H4 (cell line): ENCODE data around the gene VEZF1. TPM values are rescaled to one million over a fixed set of nuclear protein-coding genes. Genes with fewer than 3 reads are reported as not detected.

Experiments
- DNase-seq: peaks from one replicate; pipeline ENCODE4 v3.0.0-alpha.2; 2015; ENCODE audit warnings: low spot score
- total RNA-seq: library from RNA; depleted of rRNA; stranded (reverse); fragments of >200 nt; shearing (Covaris generic); gene quantifications from 2 replicates; pipeline ENCODE4 v1.2.3, GENCODE V29; 2014

VEZF1 gene
- total RNA-seq, 1 experiment from 2014 or later = 60.6 TPM

DNA sequence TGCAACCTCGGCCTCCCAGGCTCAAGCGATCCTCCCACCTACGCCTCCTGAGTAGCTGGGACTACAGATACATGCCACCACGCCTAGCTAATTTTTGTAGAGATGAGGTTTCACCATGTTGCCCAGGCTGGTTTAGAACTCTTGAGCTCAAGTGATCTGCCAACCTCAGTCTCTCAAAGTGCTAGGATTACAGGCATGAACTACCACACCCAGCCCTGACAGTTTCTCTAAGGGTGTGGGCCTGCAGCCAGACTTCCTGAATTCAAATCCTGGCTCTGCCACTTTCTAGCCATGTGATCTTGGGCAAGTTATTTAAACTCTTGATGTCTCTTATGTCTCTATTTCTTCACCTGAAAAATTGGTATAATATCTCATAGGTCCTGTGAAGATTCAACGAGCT, 38.4 kb downstream of the VEZF1 start:
- no peak for DNase-seq

DNA sequence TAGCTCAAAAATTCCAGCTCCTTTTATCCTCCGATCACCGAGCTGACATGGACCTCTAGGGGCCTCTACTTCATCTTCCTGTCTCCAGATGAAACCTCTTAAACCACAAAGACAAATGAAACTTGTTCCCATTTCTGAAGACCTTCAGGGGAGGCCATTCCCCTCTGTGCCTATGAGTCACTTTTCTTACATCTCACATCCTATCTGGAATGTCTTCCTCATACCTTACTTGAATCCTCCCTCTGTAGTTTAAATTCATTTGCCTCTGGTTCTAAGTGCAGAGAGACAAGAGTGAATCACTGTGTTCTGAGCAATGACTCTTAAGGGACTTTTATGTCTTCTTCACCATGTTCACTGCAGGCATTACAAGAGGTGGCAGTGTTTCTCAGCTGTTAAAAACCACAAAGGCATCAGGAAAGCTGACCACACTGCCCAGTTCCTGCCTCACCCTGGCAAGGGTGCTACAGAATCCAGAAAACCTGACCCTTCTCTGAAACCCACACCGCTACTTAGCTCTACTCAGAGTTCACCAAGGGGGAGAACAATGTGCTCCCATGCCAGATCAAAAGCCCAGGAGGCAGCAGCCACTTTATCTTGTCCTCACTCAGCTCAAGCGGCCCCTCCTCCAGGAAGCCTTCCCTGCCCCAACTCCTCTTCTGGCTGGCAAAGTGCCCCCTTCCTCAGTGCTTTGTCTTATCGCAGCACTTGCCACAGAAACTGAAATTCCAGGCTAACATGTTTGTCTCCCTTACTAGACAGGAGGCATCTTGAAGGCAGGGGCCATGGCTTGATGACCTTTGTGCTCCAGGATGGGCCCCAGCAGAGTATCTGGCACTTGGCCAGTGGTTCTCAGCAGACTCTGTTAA, 39.3 kb downstream of the VEZF1 start:
- DNase-seq = peak; percentile 96

DNA sequence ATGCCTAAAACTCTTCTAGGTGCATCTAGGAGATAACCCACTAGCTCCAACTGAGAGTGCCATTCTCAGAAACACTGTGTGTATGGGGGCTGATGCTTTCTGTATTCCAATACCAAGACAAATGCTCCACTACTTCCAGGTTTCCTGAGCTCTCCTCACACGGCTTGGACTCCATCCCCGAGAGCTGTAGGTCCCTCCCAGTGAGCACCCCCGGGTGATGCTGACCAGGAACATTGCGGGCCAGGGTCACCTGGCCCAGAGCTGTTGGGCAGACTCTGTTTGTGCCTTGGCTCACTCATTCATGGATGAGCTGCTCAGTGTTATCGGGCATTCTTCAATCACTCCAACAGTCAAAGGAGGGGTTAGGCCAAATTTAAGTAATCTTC, 39.9 kb downstream of the VEZF1 start:
- DNase-seq = no peak

DNA sequence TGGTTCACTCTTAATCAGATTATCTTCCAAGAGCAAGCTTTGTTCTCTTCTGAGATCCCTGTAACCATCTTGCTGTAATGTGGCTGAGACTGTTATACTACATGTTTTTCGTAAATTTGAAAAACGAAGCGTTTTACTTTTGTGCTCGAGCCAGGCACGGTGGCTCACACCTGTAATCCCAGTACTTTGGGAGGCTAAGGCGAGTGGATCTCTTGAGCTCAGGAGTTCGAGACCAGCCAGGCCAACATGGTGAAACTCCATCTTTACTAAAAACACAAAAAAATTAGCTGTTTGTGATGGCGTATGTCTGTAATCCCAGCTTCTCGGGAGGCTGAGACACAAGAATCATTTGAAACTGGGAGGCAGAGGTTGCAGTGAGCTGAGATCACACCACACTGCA, 40.7 kb downstream of the VEZF1 start:
- DNase-seq = no peak

DNA sequence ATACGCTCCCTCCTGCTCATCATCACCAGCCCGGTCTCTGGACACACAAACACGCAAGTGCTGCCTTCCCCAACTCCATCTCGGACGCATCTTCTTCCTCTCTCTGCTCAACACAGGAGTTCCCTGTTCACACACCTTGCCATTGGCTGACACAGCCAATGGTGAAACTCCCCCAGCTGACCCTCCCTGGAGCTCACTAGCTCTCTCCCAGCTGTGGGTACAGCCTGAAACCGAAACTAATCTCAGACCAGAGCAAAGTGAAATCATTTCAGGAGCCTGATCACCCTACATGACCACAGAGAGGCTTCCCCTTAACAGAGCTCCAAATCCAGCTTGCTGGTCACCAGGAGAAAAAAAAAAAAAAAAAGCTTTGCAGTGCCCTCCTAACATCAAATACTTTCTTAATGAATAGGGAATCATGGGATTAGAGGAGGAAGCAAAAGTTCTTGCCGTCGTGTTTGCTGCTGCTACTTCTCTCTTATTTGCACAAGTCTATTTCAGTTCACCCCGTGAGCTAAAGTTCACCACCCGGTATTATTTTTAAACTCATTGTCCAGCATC, 41.2 kb downstream of the VEZF1 start:
- peak; percentile 90 for DNase-seq

DNA sequence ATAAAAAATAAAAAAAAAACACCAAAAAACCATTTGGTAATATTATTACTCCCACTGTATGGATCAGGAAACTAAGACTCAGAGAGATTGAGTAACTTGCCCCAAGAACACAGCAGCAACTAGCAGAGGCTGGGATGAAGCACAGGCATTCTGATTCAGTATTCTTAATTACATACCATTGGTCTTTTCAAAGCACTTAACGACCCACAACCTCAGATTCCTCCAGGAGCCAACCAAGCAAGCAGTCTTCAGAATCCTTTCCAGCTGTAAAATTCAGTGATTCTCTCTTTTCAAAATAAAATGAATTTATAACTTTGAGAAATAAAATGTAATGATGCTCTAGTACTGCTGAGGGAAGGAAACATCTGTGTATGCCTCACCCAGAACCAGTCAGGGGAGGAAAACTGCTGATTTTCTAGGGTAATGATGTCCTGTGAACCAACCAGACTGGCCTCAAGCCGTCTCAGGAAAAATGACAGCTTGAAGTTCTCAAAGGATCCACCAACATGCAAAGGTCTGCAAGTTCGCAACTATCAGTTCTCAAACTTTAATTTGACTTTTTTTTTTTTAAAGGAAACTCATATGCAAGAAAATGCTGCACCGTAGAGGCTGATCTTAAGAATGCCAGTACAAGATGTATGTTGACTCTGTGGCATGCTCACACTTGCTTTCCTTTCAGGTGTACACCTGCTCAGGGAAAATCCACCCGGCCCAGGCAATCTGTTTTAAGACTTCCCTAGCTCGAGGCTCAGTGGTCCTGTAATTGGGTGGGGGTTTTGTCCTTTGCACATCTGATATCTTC, 41.9 kb downstream of the VEZF1 start:
- DNase-seq = no peak

DNA sequence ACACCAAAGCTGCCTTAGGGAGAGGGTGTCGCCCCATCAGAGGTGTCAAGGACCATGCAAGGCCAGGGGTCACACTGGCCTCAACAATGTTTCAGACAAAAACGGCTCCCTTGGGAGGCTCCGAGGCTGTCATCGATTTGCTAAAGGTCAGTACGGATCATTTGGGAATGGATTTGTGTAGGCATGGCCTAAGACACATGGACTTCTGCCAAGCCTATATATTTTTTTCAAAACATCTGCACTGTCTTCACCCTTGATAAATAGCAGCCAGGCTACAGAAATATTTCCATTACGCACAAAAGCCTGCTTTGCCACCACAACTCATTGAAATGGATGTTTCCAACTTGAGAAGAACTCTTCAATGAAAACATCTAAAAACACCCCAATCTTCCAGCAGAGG, 43.1 kb downstream of the VEZF1 start:
- no peak for DNase-seq

DNA sequence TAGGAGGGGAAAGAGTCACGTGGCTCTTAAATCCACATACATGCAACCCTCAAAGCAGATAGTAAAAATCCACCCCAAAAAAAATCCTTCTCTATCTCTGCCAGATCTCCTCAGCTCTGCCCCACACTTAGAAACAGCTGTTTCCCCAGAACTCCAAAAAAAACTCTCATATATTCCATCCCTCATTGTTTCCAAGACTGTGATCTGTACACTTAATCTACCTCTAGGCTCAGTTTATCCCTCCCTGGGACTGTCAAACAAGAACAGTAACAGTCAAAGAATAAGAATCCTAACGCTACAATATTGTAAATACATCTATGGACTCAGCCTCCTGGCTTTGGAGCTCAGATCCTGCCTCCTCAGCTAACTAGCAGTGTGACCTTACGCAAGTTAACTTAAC, 44.4 kb downstream of the VEZF1 start:
- DNase-seq = no peak

DNA sequence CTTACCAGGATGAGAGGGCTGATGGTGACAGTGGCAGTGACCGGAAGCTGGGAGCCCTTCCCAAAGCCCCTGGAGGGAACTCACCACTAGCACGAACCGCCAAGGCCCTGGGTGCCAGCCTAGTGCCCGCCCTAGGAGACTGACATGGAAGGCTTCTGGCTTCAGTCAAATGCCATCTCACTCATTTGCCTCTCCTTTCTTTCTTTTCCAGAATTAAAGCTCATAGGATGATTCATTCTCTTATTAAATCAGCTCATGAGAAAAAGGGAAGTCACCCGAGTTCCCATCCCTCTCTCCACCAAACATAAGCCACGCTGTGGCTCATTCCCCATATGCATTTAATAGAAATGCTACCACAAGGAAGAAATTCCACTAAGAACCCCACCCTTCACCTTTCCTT, 44.9 kb downstream of the VEZF1 start:
- DNase-seq = no peak

DNA sequence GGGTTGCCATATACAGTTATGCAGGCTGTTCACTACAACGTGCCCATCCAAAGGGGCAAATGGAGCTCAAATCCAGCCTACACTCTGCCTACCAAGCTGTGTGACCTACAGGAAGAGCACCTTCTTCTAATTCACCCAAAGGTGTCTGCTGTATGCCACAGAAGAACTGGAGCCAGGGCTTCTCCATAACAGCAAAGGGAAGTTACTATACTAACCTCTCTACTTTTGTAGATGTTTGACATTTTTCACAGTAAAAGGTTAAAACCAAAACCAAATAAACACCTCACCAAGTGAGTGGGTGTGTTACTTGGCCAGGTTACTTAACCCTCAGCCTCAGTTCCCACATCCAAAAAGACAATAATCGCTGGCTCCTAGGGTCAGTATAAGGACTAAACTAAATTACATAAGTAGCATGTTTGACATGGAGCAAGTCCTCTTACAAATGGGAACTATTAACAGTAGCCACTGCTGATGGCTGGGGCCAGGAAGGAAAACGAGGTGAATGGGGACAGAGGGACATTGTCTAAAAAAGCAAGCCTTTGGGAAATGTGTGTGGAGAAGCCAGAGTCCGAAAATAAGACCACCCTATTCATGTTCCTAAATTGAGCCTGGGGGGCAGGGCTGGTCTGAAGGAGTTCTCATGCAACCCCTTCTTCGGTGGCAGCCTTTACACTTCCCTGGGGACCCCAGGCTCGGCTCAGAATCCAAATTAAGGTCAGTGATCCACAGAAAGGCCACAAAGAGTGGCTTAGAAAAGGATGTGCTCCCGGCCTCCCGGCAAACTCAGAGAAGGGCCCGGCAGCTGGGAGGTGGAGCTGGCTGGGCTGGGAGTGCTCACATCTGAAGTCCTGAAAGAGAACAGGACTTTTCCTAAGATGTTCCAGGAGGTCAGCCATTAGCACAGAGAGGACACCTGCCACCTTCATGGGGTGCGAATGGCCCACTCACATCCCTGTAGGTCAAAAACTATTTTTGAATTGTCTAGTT, 46.4 kb downstream of the VEZF1 start:
- DNase-seq = no peak

DNA sequence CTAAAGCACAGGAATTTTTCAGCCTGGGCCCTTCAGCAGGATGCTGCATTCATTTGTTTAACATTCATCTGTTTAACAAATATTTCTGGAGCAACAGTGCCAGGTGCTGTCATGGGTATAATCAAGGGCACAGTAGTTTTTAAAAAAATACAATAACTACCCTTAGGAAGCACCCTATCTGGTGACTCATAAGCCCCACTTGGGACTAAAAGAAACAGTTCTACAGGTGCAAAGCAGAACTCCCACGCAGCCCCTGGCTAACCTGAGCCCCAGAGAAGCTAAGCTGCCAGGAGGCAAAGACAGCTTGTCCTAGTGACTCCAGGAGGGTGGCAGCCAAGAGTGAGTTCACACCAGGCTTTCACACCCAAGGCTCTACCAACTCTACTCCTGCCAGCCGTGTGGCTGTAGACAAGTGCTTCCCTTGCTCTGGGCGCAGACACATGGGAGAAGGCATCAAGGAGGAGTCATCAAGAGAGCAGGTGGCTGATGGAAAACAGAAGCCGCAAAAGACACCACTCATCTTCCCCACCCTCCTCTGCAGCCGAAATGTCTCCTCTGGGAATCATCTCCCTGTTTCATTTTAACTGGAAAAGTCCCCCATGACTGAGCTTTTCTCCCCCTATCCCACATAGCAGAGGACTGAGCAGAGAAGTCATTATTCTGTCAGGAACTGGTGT, 47.3 kb downstream of the VEZF1 start:
- DNase-seq = no peak

DNA sequence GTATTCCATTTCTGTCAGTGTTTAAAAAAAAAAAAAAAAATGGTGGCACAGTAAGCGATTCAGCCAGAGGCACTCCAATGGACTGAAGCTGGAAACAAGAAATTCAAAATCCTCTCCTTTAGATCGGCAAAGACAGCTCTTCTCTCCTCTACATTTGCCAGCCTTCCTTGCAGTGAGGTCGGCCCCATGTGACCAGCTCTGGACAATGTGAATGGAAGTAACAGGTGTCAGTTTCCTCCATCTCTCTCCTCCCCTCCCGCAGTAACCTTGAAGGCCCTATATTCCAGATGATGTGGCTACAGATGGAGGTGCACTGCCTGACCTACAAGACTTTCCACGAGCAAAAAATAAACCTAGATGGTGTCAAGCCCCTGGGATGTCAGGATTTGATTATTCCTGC, 47.8 kb downstream of the VEZF1 start:
- DNase-seq = no peak

DNA sequence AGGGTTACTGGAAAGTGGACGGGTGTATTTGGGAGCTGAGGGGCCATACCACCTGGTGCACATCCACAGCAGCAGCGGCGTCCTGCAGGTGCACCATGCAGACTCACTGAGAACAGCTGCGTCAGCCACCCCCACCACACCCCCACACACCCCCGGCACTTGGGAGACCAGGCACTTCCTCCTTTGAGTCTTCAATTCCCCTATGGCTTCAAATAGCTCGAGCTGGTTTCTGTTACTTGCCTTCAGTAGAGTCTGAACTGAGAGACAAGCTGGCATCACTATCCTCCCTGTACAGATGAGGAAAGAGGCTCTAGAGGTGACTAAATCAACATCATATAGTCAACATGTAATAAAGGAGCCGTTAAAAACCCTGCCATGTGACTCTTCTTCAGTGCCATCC, 48.3 kb downstream of the VEZF1 start:
- DNase-seq = no peak

DNA sequence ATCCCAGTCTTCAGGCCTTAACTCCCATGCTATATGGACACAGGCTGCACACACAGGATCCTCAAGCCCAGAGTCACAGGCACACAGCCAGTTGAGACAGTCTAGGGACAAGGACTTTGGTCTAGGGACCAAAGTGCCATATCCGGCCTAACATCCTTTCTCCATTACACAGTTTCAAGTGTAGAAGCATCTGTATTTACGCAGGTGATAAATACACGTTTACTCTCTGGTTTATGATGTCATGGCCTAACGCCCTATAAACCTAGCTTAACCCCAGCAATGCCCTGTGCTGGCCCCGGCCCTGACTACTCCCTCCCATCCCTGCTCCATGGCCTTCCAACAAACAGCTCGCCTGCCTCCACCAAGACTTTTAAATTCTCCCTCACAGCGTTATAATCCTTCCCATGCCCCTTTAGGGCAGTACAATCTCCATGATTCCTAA, 50.0 kb downstream of the VEZF1 start:
- no peak for DNase-seq

DNA sequence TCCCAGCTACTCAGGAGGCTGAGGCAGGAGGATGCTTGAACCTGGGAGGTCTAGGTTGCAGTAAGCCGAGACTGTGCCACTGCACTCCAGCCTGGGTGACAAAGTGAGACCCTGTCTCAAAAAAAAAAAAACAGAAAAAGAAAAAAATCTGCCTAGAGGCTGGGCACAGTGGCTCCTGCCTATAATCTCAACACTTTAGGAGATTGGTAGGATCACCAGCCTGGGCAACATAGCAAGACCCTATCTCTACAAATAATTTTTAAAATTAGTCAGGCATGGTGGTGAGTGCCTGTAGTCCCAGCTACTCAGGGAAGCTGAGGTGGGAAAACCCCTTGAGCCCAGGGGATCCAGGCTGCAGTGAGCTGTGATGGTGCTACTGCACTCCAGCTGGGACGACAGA, 50.6 kb downstream of the VEZF1 start:
- no peak for DNase-seq

DNA sequence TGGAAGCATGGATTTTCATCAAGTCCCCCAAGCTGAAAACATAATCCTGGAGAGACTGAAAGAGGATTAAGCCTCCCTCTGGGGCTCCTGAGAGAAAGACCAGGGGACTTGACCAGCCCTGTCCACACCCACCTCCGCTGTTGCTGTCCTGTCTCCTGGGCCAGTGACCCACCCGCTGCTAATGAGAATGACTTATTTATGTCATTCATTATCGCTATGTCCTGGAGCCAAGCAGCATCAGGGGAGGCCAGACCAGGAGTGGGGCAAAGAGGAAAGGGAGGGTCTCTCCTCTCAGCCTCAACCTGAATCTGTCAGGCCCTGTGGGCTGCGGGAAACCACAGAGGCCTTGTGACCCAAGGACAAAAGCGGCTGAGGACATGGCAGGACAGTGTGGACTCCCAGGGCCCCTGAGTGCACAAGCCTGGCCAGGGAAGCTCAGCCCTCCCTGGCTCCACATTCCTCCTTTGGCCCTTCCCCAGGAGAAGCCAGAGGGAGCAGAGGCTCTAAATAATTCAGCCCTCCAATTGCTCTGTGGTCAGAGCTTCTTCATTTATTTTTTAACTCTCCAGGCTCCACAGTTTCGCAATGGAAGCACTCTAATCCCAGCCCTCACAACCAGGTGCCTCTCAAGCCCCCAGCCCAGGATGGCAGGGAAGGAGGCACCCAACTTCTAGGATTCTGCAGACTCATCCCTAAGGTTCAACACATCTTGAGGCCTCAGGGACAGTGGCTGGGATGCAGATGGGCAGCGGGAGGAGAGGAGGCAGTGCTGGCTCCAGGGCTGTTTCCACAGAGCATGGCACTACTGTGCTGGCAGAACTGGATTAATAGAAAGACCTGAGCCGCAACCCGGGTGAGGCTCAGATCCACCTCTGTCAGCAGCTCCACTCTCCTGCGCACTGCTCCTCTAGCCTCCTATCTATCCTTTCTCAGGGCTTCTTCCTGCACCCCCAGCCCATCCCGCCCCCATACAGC, 51.9 kb downstream of the VEZF1 start:
- peak; percentile 58 for DNase-seq

DNA sequence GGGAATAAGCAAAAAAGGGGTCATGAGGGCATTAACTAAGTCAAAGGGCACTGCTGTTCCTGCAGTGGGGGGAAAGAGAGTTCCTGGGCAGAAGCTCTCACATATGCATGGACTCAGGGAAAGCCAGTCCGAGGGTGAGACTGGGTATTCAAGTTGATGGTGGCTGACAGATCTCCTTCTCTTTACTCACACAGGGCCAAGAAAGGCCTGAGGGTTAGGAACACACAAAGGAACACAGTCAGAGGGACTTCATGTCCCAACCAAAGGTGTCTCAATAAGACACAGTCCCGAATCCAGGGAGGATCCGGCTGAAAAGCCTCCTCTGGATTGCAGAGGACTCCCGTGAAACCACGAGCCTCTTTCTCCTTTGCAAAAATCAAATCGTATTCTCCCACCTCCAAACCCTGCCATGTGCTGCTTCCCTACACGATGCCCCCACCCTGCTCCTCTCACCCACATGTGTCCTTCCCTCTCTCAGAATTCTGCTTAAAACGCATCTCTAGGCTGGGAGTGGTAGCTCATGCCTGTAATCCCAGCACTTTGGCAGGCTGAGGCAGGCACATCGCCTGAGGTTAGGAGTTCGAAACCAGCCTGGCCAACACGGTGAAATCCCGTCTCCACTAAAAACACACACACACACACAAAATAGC, 56.4 kb downstream of the VEZF1 start:
- no peak for DNase-seq

DNA sequence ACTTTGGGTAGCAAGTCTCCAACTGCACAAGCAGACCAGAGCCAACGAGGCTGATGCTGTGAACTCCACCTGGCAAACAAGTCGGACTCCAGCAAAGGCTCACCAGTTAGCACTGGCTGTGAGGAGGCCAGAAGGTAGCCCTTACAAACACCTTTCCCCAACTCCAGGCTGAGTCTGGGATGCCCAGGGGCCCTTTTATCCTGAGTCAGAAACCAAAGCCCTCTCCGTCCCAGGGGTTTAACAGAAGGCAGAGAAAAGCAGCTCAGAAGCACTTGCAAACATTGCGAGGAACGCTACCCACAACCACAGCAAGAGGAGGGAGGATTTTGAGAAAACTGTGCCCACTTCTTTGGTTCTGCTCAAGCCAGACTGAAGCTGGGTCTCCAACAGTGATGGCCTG, 57.8 kb downstream of the VEZF1 start:
- no peak for DNase-seq

DNA sequence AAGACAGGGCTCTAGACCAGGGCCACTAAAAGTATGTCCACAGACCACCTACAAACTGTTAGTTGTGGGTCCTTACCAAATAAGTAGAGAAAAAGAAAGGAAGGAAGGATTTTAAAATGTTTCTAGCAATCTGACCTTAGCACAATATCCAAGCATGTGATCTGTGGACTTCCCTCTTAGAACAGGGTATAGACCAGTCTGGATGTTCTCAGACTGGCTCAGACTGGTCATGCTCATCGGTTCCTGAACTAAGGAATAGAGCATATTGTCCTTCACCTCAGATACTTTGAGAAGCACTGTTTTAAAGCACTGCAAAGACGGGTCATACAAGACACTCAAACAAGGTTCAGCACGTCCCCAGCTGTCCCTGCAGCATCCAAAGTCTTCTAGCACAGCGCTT, 58.7 kb downstream of the VEZF1 start:
- DNase-seq = no peak
